Loucy (cell line): ENCODE results near the gene STK36.

Source experiments
- H2AFZ ChIP-seq: fragments of 200-600 bp; sonication (generic); 2 replicates; pipeline ENCODE4 v1.6.0; 2016; ENCODE audit warnings: antibody characterized with exemption, mild to moderate bottlenecking, low read length, moderate library complexity
- H3F3A ChIP-seq: fragments of 200-600 bp; 2 replicates; pipeline ENCODE4 v1.6.0; 2016; ENCODE audit warnings: antibody characterized with exemption, low read depth, mild to moderate bottlenecking
- H3K27me3 ChIP-seq: fragments of 200-600 bp; sonication (generic); 2 replicates; pipeline ENCODE4 v1.6.1; 2014; ENCODE audit warnings: low read length, mild to moderate bottlenecking; ENCODE audit not compliant: insufficient read depth, poor library complexity, severe bottlenecking
- H3K36me3 ChIP-seq: fragments of 200-600 bp; sonication (generic); 2 replicates; pipeline ENCODE4 v1.6.1; 2016; ENCODE audit warnings: low read length; ENCODE audit not compliant: insufficient read depth
- H3K4me1 ChIP-seq: fragments of 200-600 bp; sonication (generic); 2 replicates; pipeline ENCODE4 v1.5.1; 2014; ENCODE audit warnings: low read length, mild to moderate bottlenecking; ENCODE audit not compliant: insufficient read depth, poor library complexity, severe bottlenecking
- H3K4me2 ChIP-seq: fragments of 200-600 bp; sonication (generic); 2 replicates; pipeline ENCODE4 v1.6.0; 2014; ENCODE audit warnings: antibody characterized with exemption, low read length, low read depth, mild to moderate bottlenecking; ENCODE audit not compliant: poor library complexity, severe bottlenecking
- H3K4me3 ChIP-seq: fragments of 200-600 bp; sonication (generic); 2 replicates; pipeline ENCODE4 v1.5.1; 2014; ENCODE audit warnings: low read length, mild to moderate bottlenecking, mixed read lengths; ENCODE audit not compliant: poor library complexity, severe bottlenecking
- H3K79me2 ChIP-seq: fragments of 200-600 bp; sonication (generic); 2 replicates; pipeline ENCODE4 v1.6.1; 2014; ENCODE audit warnings: low read length; ENCODE audit not compliant: insufficient read depth
- H3K9ac ChIP-seq: fragments of 200-600 bp; sonication (generic); 2 replicates; pipeline ENCODE4 v1.6.0; 2014; ENCODE audit warnings: mild to moderate bottlenecking, low read depth, low read length, moderate library complexity; ENCODE audit not compliant: poor library complexity, severe bottlenecking
- H3K9me2 ChIP-seq: fragments of 200-600 bp; sonication (generic); replicated peaks from 2 replicates; pipeline ENCODE4 v1.6.1; 2016; ENCODE audit warnings: low read depth, low read length, mixed read lengths
- H3K9me3 ChIP-seq: fragments of 200-600 bp; sonication (generic); 2 replicates; pipeline ENCODE4 v1.6.1; 2014; ENCODE audit warnings: mild to moderate bottlenecking, antibody characterized with exemption, low read length, low read depth; ENCODE audit not compliant: insufficient read depth
- H4K20me1 ChIP-seq: fragments of 200-600 bp; sonication (generic); 2 replicates; pipeline ENCODE4 v1.6.0; 2014; ENCODE audit warnings: antibody characterized with exemption, low read length, mild to moderate bottlenecking; ENCODE audit not compliant: insufficient read depth, poor library complexity, severe bottlenecking
- CTCF ChIP-seq: fragments of 200-600 bp; sonication (generic); conservative IDR thresholded peaks from 2 replicates; pipeline ENCODE4 v1.5.1; 2014; ENCODE audit warnings: mild to moderate bottlenecking, antibody characterized with exemption, low read length
- EZH2phosphoT487 ChIP-seq: fragments of 200-600 bp; IDR thresholded peaks from 2 replicates; pipeline ENCODE4 v1.6.1; 2018; ENCODE audit warnings: antibody characterized with exemption, mild to moderate bottlenecking, moderate library complexity, borderline replicate concordance

Gene STK36

GRCh38 chr2:218645126-218645525, 26.8 kb upstream of the STK36 start:
- Histone ChIP-seq H3K4me3 (no peak overlapping the region), H3K79me2 (no peaks in the 10 kb centered on the region; the same call in 1 of the 2 replicates), H2AFZ (no peak overlapping the region), H4K20me1 (no peaks in the 10 kb centered on the region), H3K9me2 (no peaks in the 10 kb centered on the region), H3F3A (no peaks in the 10 kb centered on the region), H3K27me3 (no peaks in the 10 kb centered on the region), H3K4me1 (no peaks in the 10 kb centered on the region), H3K4me2 (no peak overlapping the region), H3K9ac (no peak overlapping the region), H3K9me3 (no peaks in the 10 kb centered on the region), H3K36me3 (peaks cover 63% of the 10 kb centered on the region; the same call in 1 of the 2 replicates)
- no peak for TF ChIP-seq EZH2phosphoT487
- no peak for TF ChIP-seq CTCF

- Histone ChIP-seq H3K4me1 (no peaks in the 10 kb centered on the region), H3K4me2 (no peak overlapping the region), H3K9me3 (no peaks in the 10 kb centered on the region), H3K9ac (no peak overlapping the region), H3K9me2 (no peaks in the 10 kb centered on the region), H3K79me2 (no peaks in the 10 kb centered on the region; the same call in 1 of the 2 replicates), H2AFZ (no peak overlapping the region), H3K36me3 (peaks cover 68% of the 10 kb centered on the region; the same call in 1 of the 2 replicates), H4K20me1 (no peaks in the 10 kb centered on the region), H3K27me3 (no peaks in the 10 kb centered on the region), H3F3A (no peaks in the 10 kb centered on the region), H3K4me3 (no peak overlapping the region)
- TF ChIP-seq EZH2phosphoT487 (no peak), CTCF (peak; percentile 93)
Observed at GRCh38 chr2:218648088-218648786, 23.6 kb upstream of the STK36 start.

GRCh38 chr2:218648787-218649100, 23.1 kb upstream of the STK36 start:
- Histone ChIP-seq H3K4me2 (no peak overlapping the region), H3K36me3 (peaks cover 66% of the 10 kb centered on the region; the same call in 1 of the 2 replicates), H3K4me1 (no peaks in the 10 kb centered on the region), H3K9me2 (no peaks in the 10 kb centered on the region), H2AFZ (no peak overlapping the region), H4K20me1 (peaks cover 1% of the 10 kb centered on the region), H3K27me3 (no peaks in the 10 kb centered on the region), H3K79me2 (peaks cover 2% of the 10 kb centered on the region; the same call in 1 of the 2 replicates), H3K9ac (no peak overlapping the region), H3F3A (no peaks in the 10 kb centered on the region), H3K4me3 (no peak overlapping the region), H3K9me3 (no peaks in the 10 kb centered on the region)
- TF ChIP-seq EZH2phosphoT487 (no peak), CTCF (no peak)
